GM13976 (cell line): Measurements from ENCODE around the gene NID2.
A peak's percentile ranks its signal among the peaks of the same experiment; 100 is the strongest.

Experiments used
- DNase-seq: peaks from one replicate; pipeline ENCODE4 v3.0.0; 2012; ENCODE audit warnings: low spot score
- in situ Hi-C: fragments of 300-500 bp; cut with MboI; formaldehyde crosslinking; loops from one replicate; pipeline ENCODE4 v1.12.0; 2022; ENCODE audit warnings: low sequenced_read_pairs, mixed read lengths, inconsistent platforms; ENCODE audit not compliant: unreplicated experiment
- TF ChIP-seq, protein P1 (sequence below): IDR thresholded peaks from 2 replicates; pipeline ENCODE4 v1.5.1; 2012; ENCODE audit warnings: borderline replicate concordance, mild to moderate bottlenecking; ENCODE audit not compliant: insufficient read depth; ENCODE audit errors: extremely low read depth, missing control alignments, control extremely low read depth

NID2 gene

GRCh38 chr14:52025310-52025709, 43.5 kb downstream of the NID2 start:
- in situ Hi-C loops: no loop called here
- TF ChIP-seq, protein P1, sequence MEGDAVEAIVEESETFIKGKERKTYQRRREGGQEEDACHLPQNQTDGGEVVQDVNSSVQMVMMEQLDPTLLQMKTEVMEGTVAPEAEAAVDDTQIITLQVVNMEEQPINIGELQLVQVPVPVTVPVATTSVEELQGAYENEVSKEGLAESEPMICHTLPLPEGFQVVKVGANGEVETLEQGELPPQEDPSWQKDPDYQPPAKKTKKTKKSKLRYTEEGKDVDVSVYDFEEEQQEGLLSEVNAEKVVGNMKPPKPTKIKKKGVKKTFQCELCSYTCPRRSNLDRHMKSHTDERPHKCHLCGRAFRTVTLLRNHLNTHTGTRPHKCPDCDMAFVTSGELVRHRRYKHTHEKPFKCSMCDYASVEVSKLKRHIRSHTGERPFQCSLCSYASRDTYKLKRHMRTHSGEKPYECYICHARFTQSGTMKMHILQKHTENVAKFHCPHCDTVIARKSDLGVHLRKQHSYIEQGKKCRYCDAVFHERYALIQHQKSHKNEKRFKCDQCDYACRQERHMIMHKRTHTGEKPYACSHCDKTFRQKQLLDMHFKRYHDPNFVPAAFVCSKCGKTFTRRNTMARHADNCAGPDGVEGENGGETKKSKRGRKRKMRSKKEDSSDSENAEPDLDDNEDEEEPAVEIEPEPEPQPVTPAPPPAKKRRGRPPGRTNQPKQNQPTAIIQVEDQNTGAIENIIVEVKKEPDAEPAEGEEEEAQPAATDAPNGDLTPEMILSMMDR: no peak
- no peak for DNase-seq

DNA sequence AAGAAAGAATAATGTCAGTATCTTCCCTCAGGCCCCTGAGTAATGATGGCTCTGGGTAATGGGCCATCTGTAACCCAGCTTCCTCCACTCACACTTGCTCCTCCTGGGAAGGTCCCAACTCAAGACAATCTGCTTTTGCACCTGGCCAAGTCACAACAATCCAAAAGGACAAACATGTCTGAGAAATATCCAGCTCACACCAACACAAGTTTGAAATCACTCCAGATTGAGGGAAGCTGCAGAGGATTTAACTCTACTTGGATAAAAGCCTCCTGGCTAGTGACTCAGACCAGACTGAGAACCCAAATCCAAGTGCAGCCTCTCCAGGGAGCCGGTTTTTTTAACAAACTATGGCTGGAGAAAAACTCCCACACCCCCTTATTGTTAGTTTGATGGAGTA, 45.3 kb downstream of the NID2 start:
- TF ChIP-seq, protein P1: no peak
- no peak for DNase-seq
- in situ Hi-C loops: no loop called here

DNA sequence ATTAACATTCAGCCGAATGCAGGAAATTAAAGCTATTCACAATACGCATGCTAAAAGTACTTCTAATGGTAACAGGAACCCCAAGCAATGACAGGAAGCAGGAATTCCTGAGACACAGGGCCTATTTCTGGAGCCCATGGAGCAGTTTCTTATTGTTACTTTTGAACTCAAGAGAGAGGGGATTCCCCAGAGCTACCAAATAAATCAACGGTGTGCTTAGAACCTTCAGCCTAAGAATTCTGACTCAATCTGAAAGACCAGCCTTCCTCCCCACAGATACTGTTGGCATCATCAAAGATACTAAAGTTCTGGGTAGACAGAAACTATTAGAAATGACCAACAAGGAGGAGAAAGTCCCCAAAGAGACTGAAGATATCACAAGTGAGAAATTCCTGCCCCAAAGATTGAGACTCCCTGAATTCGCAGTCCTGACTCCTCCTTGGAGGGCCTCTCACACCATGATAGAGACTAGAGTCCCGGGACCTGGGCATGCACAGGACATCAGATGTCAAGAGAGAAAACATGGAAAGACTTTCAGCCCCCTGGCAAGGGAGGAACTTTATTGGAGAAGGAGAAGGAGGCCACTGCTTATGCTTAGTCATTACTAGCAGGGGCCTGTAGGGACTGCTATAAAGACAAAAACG, 46.8 kb downstream of the NID2 start:
- in situ Hi-C loops: no loop called here
- TF ChIP-seq, protein P1: no peak
- DNase-seq: peak; percentile 55

DNA sequence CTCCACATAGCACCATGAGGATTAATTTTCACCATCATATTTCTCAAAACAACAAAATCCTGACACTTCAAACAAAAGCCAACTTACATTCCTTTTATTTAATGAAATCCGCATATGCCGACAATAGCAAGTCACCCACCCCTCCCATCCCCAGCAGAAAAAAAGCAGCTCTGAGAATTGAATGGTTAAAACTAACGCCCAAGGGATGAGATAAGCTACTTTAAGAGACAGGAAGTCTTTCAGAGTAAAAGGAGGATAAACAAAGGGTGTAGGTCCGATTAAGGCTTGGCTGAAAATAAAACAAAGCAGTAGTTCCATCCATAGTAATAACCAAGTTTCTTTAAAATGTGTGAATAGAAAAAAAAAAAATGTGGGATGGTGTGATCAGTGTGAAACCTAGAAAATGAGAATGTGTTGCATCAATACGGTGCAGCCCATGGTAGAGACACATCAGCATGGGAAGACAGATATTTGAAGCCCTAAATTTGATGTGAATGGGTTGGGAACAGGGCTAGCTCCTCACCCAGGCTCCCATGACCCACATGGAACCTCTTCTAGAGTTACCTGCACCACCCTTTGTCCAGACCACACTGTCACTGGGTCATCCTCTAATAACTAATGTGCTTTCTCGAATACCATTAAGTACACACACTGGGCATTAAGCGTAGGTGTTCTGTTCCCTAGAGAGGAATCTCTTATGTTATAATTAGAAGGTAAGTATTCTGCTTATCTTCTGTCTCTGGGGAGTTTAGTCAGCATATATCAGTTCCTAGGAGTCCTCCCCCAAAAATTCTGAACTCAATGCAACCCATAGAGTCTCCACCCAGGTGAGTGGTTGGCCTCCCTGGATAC, 47.8 kb downstream of the NID2 start:
- DNase-seq: no peak
- in situ Hi-C loops: no loop called here

GRCh38 chr14:52020161-52020714, 48.6 kb downstream of the NID2 start:
- in situ Hi-C loops: no loop called here
- DNase-seq: no peak
- TF ChIP-seq, protein P1: no peak

More for the DNA sequence above, 47.8 kb downstream of the NID2 start:
- TF ChIP-seq, protein P1: no peak

DNA sequence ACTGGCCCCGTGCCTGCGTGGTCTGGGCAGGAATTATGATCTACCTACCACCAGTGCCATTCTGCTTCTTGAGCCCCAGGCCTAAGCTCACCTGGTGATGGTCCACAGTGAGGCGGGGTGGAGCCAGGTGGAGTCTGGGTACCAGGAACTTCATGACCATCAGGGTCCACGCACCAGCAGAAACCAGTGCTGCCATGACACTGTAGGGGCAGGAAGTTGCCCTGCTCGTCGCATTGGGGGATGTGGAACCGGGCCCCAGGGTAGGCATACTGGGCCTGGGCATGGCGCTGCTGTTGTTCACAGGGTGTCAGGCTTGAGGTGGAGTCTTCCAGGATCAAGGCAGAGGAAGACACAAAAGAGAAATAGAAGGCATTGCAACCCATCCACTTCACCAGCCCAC, 49.9 kb downstream of the NID2 start:
- DNase-seq: no peak
- in situ Hi-C loops: no loop called here
- TF ChIP-seq, protein P1: no peak
